HG03439 (cell line): ENCODE data around the gene SDCCAG8.

Experiments used
- ATAC-seq: cut with Tn5 transposase; IDR thresholded peaks from one replicate; pipeline ENCODE4 v1.9.1; 2021; ENCODE audit warnings: mild to moderate bottlenecking, moderate library complexity; ENCODE audit not compliant: unreplicated experiment

Gene SDCCAG8

DNA sequence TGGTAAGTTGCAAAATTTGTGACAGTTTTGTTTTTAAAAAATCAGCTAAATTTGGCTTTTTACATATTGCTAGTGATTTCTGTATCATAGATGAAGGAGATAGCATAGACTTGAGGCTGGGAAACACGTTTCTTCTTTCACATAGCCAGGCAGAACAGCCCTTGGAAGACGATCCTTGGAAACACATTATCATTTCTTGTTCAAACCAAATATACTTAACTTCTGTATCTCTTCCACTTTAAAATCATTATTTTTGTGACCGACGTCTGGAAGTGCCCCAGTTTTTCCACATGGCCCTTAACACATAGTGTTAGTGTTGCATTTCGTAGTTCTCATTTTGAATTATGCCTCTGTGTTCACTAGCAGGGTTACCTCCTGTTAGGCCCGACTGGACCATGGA lies 193.5 kb downstream of the SDCCAG8 start:
- ATAC-seq: no peak

DNA sequence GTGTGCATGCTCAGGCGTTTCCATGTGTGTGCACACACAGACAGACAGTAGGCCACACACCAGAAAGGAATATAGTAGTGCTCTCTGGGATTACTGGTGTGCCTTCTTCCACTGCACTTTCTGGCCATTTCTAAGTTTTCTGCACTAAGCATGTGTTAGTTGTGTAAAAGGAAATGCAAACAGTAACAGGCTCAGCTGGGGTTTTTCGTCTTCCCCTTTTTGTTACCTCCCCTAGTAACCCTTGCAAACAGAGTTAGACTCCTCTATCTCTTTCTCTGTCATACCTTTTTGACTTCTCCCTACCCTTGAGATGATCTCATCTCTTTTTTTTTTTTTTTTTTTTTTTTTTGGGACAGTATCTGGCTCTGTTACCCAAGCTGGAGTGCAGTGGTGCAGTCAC lies 196.3 kb downstream of the SDCCAG8 start:
- no peak for ATAC-seq

DNA sequence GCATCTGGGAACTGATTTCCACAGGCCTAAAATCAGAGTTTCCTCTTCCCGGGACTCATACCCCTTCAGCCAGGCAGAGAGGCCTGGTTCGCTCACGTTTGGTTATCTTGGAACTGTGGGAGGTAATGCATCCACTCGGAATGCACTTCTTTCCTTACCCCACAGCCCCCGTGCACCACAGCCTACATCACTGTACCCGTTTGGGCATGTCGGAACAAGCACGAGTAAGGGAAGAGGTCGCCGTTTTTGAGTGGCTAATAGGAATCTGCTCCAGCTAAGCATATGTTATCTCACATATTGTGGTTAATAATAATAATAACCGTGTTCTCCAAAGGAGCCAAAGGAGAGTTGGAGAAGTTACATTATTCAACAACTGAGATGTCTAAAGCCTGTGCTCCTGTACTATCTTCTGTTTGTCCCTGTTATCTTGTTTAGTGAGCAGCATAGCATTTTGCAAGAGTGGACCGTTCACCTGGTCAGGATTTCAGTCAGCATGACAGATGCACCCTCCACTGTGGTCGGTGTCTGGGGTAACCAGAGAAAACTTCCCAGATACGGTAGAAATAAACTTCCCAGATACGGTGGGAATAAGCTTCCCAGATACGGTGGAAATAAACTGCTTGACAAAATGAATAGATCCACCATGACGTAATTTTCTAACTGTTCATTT lies 198.6 kb downstream of the SDCCAG8 start:
- ATAC-seq: no peak

DNA sequence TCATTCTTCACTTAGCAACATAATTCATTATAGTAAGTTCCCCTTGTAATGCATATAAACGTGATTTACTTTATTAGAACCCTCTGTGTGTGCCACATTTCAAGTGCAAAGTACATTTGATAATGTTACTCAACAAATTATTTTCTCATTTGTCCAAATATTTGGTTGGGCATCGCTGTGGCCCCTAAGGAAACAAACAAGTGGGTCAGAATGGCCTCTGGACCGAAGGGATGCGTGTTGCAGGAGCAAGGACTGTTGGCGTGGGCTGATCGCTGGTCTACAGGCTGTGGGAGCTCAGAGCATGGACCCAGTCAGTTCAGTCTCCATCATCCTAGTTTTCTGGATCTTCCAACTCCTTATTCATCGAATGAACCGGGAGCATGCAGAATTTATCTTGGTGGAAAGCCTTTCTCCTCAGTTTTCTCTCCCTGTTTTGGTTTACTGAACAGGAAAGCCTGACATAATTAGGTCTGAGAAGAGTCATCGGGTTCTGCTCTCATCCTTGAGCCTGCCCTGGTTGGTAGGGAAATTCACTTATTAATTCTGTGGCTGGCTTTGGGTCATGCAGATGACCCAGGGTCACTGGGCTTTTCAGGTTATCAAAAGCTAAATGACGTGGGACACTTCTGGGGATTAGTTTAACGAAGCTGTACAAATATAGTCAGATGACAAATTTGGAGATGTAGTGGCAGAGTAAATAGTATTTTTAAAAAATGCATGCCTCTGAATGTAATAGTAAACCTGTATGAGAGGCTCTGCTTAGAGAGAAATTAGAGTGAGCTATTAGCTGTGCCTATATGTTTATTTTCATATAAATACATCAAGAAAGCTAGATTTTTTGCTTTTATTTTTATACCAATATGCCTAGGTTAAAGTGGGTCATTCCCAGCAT lies 200.2 kb downstream of the SDCCAG8 start:
- no peak for ATAC-seq

DNA sequence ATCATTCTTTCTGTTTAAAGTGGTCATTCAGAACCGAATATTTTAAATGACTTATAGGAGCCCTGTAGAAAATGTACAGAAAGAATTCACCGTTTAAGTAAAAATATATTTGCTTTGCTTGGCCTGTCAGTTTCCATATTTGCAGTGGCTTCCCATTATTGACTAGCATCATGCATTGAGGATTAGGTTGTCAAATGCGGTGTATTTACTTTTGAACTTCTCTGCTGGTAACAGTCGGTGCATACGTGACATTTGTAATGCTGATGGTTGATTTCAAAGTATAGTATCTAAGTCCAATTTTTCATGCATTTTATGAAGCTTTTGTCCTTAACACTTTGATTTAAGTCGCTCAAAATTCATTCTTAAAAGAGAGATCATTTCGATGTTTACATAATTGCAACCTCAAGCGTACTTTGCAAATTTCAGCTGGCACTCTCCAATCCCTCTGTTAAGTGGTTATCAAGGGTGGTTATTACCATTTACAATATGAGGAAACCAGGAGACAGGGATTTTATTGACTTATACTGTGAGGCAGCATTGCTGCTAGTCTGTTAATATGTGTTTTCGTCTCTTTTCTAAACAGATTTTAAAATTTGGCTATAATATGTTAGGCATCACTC lies 201.6 kb downstream of the SDCCAG8 start:
- ATAC-seq: no peak

DNA sequence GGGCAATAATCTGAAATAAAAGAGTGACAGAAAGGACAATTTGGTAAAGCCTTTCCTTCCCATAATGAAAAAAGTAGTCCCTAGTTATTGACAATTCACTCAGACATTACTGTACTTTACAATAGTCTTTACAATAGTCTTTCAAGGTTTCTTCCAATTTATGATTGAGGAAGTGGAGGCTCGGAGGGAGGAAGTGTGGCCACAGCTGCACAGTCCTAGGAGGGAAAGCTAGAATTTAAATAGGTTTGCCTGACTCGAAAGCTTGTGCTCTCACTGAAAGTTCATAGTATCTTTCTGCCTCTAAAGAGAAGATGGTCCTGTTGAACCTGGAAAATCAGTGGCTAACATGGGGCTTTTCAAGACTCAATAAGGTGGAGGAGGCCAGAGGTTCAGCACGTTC lies 203.2 kb downstream of the SDCCAG8 start:
- no peak for ATAC-seq

DNA sequence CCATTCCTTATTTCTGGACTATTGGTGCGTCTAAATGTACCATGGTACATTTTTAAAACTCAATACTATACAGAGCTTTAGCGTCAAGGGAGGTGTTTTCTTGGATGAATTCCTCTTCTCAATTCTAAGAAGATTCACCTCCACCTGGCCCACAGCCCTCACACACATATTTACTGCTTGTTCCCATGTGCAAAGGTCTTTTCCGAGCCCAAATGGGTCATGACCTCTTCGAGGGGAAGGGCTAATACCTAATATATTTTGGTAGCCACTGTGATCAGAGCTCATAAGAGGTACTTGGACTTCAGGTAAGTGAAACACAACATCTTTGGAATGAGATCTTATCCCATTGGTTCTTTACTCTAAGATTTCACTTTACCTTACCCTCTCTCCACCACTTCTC lies 205.9 kb downstream of the SDCCAG8 start:
- ATAC-seq: no peak

DNA sequence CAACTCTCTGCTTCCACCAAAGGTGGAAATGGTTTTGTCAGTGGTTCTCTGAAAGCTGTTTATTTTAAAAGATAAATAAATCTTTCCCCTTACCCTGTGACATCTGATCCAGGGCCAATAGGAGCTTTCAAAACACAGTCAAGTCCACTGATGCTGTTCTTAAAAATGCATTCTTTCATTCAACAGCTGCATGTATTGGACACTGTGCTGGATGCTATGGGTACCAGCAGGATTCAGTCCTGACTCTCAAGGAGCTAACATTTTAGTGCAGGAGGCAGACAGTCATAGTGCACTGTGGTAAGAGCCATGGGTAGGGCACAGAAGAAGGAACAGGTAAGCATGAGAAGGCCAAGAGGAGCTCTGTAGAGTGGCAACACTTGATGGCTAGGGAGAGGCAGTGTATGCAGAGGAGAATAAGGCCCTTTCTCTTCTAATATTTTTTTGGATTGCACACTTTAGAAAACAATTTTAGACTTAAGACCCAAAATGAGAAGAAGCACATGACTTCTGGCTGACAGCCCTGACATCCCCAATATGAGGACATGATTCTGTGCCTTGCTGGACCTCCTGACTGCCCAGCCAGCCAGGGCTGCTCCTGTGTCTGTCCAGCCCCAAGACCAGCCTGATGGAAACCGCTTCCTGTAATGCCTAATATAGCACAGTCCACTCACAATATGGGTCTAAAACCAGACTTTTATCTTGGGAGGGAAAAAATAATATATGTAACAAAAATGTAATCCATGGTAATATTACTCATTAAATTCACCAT lies 207.3 kb downstream of the SDCCAG8 start:
- no peak for ATAC-seq

DNA sequence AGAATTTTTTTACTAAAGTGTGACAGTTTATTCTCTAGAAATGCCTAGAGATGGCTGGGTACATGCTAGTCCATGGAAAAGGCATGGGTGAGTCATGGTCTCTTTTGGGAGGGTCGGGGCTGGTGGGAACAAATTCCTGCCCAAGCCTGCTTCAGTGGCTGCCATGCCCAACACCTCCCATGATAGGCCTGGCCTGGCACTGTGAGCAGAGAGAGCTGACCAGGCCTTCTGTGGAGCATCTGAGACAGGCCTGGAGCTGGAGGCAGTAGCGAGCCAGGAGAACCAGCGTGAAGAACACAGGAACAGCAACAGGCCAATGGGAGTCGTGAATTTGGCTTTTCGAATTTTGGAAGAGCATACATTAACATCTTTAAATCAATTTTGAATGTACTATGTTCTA lies 209.2 kb downstream of the SDCCAG8 start:
- no peak for ATAC-seq

DNA sequence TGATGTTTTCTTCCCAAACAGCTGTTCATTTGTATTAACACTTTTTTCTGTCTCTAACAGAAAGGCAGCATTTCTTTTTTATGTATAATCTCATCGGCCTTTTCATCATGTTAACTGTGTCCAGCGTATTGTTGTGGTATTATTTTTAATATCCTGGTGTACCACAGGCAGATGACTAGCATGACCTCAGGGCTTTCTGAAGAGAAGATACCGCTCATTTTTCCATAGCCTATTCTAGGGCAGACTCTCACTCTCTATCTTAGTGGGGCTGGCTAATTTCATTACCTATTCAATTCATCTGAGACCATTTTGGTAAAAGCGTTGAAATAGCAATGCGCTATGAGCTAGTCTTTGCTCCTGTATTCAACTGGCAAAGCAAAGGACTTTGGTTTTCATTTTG lies 209.9 kb downstream of the SDCCAG8 start:
- peak; percentile 43 for ATAC-seq

DNA sequence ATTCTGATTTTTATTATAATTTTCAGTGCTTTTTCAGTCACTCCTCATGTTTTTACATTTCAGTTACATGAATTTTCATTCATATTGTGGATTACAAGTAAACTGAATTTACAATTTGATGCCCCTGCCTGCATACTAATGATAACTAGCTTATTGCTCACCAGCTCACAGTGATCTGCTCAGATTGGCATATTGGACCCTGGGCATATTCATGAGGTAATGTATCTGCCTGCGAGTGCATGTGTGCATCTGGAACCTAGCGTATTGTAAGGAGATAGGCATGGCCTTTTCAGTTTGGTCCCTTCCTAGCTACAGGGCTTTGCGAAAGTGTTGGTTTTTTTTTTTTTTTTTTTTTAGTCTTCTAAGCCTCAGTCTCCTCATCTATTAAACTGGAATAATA lies 213.7 kb downstream of the SDCCAG8 start:
- ATAC-seq: no peak

DNA sequence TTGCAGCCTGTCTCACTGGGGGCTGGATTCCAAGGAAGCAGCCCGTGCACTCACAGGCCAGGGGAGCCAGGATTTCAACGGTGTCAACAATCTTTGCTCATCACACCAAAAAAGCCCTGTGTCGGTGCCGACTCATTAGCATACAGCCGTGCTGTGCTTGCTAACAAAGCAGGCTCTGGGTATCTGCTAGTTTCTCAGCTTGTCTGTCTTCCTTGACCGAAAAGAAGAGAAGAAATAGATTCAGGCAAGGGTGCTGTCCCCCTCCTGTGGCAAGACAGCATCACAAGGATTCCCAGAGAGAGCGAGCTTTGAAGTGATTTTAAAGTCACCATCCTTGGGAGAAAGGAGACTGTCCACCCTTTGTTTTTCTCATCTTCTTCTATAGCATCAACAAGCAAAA lies 214.7 kb downstream of the SDCCAG8 start:
- ATAC-seq: no peak

DNA sequence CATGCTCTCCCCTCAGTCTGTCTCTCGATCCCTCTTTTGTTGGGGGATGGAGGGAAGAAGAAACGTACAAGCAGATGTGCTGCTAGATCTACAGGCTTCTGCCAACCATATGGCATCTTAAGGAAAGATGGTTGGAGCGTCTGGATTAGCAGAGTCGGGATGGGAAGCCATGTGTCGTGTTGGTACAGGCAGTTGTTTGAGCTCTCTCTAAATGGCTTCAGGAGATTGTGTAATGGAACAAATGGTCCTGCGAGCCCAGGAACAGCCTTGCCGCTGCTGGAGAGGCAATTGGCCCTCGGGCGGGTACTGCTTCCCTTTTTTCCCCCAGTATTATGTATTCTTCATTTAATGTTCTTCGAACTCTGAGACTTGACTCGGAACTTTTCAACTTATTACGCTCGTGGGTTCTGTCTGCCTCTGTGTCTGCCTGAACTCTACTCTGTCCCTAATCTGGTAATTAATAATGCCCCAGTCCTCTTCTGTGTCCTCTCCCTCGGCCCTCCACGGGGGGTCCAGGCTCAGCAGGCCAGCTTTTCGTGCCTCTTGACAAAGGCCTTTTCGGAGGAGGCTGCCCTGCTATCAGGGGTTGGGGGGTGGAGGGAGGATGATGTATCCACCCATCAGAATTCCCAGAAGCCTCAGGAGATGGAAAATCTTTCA lies 215.3 kb downstream of the SDCCAG8 start:
- no peak for ATAC-seq

DNA sequence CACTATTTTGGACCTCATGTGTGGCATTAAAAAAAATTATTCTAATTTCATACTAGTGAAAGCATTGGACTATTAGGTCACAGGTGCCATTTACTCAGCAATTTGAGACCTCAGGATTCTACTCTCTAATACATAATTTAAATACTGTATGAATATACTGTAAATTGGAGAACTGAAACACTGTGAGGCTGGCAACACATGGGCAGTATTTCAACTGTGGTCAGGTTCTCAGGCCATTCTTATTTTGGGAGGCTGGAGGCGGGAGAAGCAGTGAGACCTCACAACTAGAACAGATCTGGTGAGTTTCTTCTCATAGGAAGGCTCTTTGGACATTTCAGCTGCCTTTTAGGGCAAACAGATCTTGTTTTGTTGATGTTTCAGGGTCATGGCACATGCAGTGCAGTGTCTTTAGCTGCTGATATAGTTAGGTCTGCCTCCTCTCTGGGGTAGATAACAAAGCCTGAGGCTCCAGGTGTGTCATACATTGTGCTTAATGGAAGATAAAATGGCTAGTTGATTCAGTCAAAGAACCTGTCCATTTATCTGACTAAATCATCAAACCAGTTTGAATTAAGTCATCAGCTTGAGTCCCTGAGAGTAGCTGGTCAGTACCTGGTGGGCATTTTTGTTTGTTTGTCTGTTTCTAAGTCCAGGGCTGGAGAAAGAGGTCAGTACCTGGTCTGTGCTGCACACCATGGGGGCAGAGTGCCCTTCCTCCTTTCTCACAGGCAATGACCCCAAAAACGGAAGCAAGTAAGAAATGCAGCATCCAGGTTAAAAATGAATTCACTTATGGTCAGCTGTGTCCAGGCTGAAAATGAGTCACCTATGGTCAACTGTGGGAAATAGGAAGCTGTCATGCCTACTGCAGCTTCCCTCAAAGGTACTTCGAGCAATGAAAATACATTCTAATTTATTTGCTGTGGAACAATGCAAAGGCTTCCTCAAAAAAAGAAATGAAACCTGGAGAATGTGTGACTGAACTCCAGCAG lies 216.2 kb downstream of the SDCCAG8 start:
- ATAC-seq: peak; percentile 84

DNA sequence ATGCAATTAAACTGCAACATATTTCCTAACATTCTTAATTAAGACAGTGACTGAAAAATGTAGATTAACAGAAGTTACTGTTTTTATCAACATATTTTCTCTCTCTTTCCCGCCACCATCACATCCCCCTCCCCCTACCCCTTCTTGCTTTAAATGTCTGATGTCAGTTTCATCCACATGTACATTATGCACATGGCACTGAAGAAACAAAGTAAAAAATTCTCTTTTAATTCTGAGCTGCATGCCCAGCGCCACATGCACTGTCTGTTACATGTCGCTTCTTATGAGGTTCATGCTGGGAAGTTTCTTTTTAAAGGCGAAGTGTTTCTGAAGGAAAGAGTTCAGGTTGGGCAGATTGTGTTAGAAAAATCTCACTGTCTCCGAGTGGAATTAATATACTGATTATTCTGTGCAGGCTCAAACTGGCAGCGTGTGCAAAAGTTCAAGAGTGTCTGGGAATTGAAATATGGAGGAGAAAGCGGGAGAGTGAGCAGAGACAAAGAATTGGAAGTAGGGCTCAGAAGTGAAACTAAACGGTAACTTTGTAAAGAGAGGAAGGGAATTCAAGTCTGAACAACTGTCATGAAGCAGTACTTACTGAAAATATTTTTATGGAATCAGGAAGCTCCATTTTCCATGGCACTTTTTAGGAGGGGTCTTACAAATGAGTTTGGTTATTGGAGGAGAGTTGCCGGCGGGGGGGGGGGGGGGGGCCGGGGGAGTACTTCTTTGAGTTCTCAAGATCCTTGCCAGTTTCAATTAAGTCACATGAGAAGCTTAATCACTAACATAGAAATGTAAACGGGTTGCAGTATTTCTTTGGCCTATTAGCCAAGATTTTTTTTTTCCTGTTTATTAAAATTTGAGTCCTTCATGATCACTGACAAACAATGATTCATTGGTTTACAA lies 217.6 kb downstream of the SDCCAG8 start:
- no peak for ATAC-seq

DNA sequence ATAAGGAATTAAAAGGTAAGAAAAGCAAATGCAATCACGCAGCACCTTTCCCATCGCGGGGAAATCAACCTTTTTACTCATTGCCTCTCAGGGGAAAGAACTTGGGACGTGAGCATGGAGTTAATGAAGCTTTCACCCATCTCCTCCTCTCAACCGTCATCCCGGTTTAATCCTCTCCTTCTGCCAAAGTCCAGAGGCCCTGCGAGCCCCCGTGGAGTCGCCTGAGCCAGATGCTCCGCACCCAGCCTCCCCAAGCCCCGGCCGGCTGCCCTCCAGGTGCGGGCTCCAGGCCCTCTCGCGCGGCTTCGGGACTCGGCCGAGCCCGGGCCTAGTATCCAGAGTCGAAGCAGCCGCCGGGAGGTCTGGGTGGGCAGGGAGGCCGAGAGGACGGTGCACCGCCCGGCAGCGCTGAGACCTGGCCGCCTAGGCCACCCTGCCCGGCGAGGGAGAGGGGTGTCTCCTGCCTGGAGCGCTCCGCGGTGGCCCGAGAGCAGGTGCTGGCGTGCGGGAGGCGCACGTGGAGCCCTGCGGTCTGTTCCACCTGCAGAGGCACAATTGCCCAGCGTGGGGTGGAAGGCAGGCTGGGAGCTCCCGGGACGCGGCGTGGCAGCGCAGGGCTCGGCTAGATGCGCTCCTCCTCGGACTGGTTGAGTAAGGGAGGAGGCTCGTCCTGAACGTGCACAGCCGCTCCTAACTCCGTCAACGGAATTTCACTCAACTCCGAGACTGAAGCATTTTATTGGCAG lies 218.5 kb downstream of the SDCCAG8 start:
- no peak for ATAC-seq

DNA sequence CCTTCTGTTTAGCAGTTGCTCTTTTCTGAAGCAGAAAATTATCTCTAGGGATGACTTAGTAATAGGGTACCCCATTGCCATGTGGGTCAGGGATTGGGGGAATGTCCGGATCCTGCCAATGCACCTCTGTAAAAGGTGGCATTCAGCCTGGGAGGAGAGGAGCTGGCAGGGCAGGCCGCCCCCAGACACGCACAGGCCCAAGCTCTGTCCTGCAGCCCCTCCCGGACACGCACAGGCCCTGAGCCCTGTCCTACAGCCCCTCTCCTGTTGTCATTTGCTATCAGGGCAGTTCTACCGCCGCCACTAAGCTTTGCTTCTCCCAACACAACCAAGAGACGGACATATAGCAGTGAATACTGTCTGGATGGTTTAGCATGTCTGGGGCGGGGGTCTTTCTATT lies 219.1 kb downstream of the SDCCAG8 start:
- ATAC-seq: no peak

DNA sequence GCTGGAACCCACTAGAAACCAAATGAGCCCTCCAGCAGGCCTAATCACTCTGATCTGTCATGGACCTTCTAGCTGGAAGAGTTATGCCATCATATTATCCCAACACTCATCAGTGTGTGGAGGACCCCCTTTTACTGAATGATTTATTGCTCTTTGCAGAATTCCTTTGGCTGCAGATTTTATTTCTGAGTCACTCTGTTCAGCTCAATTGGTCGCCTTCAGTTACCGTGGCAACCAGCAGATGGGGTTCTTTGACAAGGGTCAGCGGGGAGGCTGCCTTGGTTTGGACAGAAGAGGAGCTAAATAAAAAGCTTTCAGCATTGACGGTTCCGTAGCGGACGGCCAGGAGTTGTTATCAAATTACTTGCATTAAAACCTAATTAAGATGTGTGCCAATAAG lies 220.1 kb downstream of the SDCCAG8 start:
- no peak for ATAC-seq
